Measurements from ENCODE around the gene SEMA4D. TPM values are rescaled to one million over a fixed set of nuclear protein-coding genes. Genes with fewer than 3 reads are reported as not detected.
"Not testable (repeated sequence)": the region's sequence is repeated elsewhere in the genome, so short reads cannot be mapped to it uniquely, and the experiment has no call there.

The SEMA4D gene
- total RNA-seq, 2 donors from 2014 or later = 42.8 to 51.0 TPM

- Histone ChIP-seq H3K4me1 (ENCODE audit: control insufficient read depth, insufficient read depth, low read length) (no peaks in the 10 kb centered on the region), H3K27ac (ENCODE audit: low read depth, low read length) (no peak overlapping the region), H3K9ac (ENCODE audit: extremely low read depth, low read length, poor library complexity, severe bottlenecking) (no peak overlapping the region), H3K36me3 (ENCODE audit: control insufficient read depth, insufficient read depth, low read length) (no peaks in the 10 kb centered on the region), H3K9me3 (ENCODE audit: control insufficient read depth, low read length) (no peaks in the 10 kb centered on the region), H3K27me3 (ENCODE audit: control insufficient read depth, insufficient read depth, low read length, poor library complexity, severe bottlenecking) (no peaks in the 10 kb centered on the region), H3K4me3 (ENCODE audit: low read length) (no peak overlapping the region)
- no peak for TF ChIP-seq CTCF (conservative IDR thresholded peaks at IDR 0.05)
- Mint-ChIP-seq H3K4me1 (peaks cover 6% of the 10 kb centered on the region), H3K27me3 (ENCODE audit: insufficient read depth) (no peaks in the 10 kb centered on the region), H3K9me3 (no peaks in the 10 kb centered on the region), H3K36me3 (ENCODE audit: low read depth) (peaks cover 13% of the 10 kb centered on the region), H3K4me3 (no peak overlapping the region), H3K27ac (no peak overlapping the region)
- DNase-seq = no peak
- 95 to 100% methylated on average over 2 to 8 of the region's 8 CpGs for WGBS, 2 experiments (ENCODE audit: insufficient coverage in 1 of 2, insufficient read length in 1 of 2)
These were observed 124.9 kb downstream of the SEMA4D start for GRCh38 chr9:89372979-89373378.

- DNase-seq = no peak
- 90 to 97% methylated on average over 8 to 13 of the region's 14 CpGs for WGBS, 2 experiments (ENCODE audit: insufficient coverage in 1 of 2, insufficient read length in 1 of 2)
- H3K27me3 Mint-ChIP-seq (ENCODE audit: insufficient read depth) = no peaks in the 10 kb centered on the region
- H3K9me3 ChIP-seq (ENCODE audit: control insufficient read depth, low read length) = no peaks in the 10 kb centered on the region
- no peaks in the 10 kb centered on the region for H3K36me3 ChIP-seq (ENCODE audit: control insufficient read depth, insufficient read depth, low read length)
- H3K27me3 ChIP-seq (ENCODE audit: control insufficient read depth, insufficient read depth, low read length, poor library complexity, severe bottlenecking) = no peaks in the 10 kb centered on the region
- H3K36me3 Mint-ChIP-seq (ENCODE audit: low read depth) = peaks cover 9% of the 10 kb centered on the region
- no peak overlapping the region for H3K4me3 Mint-ChIP-seq
- no peak for TF ChIP-seq CTCF (conservative IDR thresholded peaks at IDR 0.05)
- H3K4me1 Mint-ChIP-seq = peaks cover 6% of the 10 kb centered on the region
- no peaks in the 10 kb centered on the region for H3K4me1 ChIP-seq (ENCODE audit: control insufficient read depth, insufficient read depth, low read length)
- H3K9me3 Mint-ChIP-seq = no peaks in the 10 kb centered on the region
- no peak overlapping the region for H3K27ac ChIP-seq (ENCODE audit: low read depth, low read length)
- H3K27ac Mint-ChIP-seq = no peak overlapping the region
- no peak overlapping the region for H3K9ac ChIP-seq (ENCODE audit: extremely low read depth, low read length, poor library complexity, severe bottlenecking)
- no peak overlapping the region for H3K4me3 ChIP-seq (ENCODE audit: low read length)
These were observed 125.6 kb downstream of the SEMA4D start for GRCh38 chr9:89372230-89372816.

- H3K9me3 ChIP-seq (ENCODE audit: control insufficient read depth, low read length); H3K9me3 Mint-ChIP-seq; H3K27ac ChIP-seq (ENCODE audit: low read depth, low read length); H3K36me3 Mint-ChIP-seq (ENCODE audit: low read depth); H3K4me1 ChIP-seq (ENCODE audit: control insufficient read depth, insufficient read depth, low read length); H3K9ac ChIP-seq (ENCODE audit: extremely low read depth, low read length, poor library complexity, severe bottlenecking); H3K27me3 Mint-ChIP-seq (ENCODE audit: insufficient read depth); H3K4me3 Mint-ChIP-seq; H3K27me3 ChIP-seq (ENCODE audit: control insufficient read depth, insufficient read depth, low read length, poor library complexity, severe bottlenecking); H3K4me3 ChIP-seq (ENCODE audit: low read length); DNase-seq; H3K36me3 ChIP-seq (ENCODE audit: control insufficient read depth, insufficient read depth, low read length); H3K4me1 Mint-ChIP-seq; H3K27ac Mint-ChIP-seq: not testable (repeated sequence)
- WGBS, 2 experiments (ENCODE audit: insufficient coverage in 1 of 2, insufficient read length in 1 of 2) = 89% methylated on average over 3 of the region's 5 CpGs; no CpG with 5 or more reads in 1 of the 2 experiments
These were observed 126.1 kb downstream of the SEMA4D start for GRCh38 chr9:89371791-89372190.

- Mint-ChIP-seq H3K4me1 (peaks cover 4% of the 10 kb centered on the region), H3K27me3 (ENCODE audit: insufficient read depth) (no peaks in the 10 kb centered on the region), H3K4me3 (no peak overlapping the region), H3K36me3 (ENCODE audit: low read depth) (no peaks in the 10 kb centered on the region), H3K27ac (no peak overlapping the region), H3K9me3 (no peaks in the 10 kb centered on the region)
- WGBS, 2 experiments (ENCODE audit: insufficient coverage in 1 of 2, insufficient read length in 1 of 2) = 88 to 100% methylated on average over 4 to 6 of the region's 6 CpGs
- Histone ChIP-seq H3K9ac (ENCODE audit: extremely low read depth, low read length, poor library complexity, severe bottlenecking) (no peak overlapping the region), H3K4me1 (ENCODE audit: control insufficient read depth, insufficient read depth, low read length) (no peaks in the 10 kb centered on the region), H3K27ac (ENCODE audit: low read depth, low read length) (no peak overlapping the region), H3K36me3 (ENCODE audit: control insufficient read depth, insufficient read depth, low read length) (no peaks in the 10 kb centered on the region), H3K27me3 (ENCODE audit: control insufficient read depth, insufficient read depth, low read length, poor library complexity, severe bottlenecking) (no peaks in the 10 kb centered on the region), H3K4me3 (ENCODE audit: low read length) (no peak overlapping the region), H3K9me3 (ENCODE audit: control insufficient read depth, low read length) (no peaks in the 10 kb centered on the region)
- no peak for TF ChIP-seq CTCF (conservative IDR thresholded peaks at IDR 0.05)
- DNase-seq = no peak
These were observed 127.3 kb downstream of the SEMA4D start for GRCh38 chr9:89370593-89370992.

Data from endodermal cell (in vitro differentiated cells).